Measurements from ENCODE around the gene ZNHIT3. TPM values are rescaled to one million over a fixed set of nuclear protein-coding genes. Genes with fewer than 3 reads are reported as not detected.

ZNHIT3 gene
- total RNA-seq, 4 donors from 2014 or later: 21.6 to 46.4 (median 29.1) TPM

- no peaks in the 10 kb centered on the region for H3K27me3 ChIP-seq
- TF ChIP-seq CTCF (IDR thresholded peaks at IDR 0.05) (no peak), POLR2A (IDR thresholded peaks at IDR 0.05) (no peak)
- intact Hi-C loops (cut with DNase I): no loop called here
- H3K4me1 ChIP-seq: no peaks in the 10 kb centered on the region
- DNase-seq: no peak
- H3K36me3 ChIP-seq: peaks cover 3 to 10% of the 10 kb centered on the region in 2 donors
- H3K4me3 ChIP-seq (replicated peaks in 1 of 3): no peak overlapping the region
- H3K9me3 ChIP-seq: no peaks in the 10 kb centered on the region
- no peak overlapping the region for H3K27ac ChIP-seq
- WGBS, 2 donors: 81 to 88% methylated on average over 5 of the region's 5 CpGs
Measured at GRCh38 chr17:36512641-36513040, 26.2 kb downstream of the ZNHIT3 start.

GRCh38 chr17:36514856-36515255 lies 28.4 kb downstream of the ZNHIT3 start:
- H3K4me3 ChIP-seq (replicated peaks in 1 of 3): no peak overlapping the region
- DNase-seq: no peak
- intact Hi-C loops (cut with DNase I): no loop called here
- no peak overlapping the region for H3K27ac ChIP-seq
- TF ChIP-seq CTCF (IDR thresholded peaks at IDR 0.05) (no peak), POLR2A (IDR thresholded peaks at IDR 0.05) (no peak)
- no peaks in the 10 kb centered on the region for H3K9me3 ChIP-seq
- no peaks in the 10 kb centered on the region for H3K4me1 ChIP-seq
- no peaks in the 10 kb centered on the region for H3K27me3 ChIP-seq
- H3K36me3 ChIP-seq: peaks cover 3 to 10% of the 10 kb centered on the region in 2 donors
- 100% methylated on average over 3 of the region's 3 CpGs for WGBS, 2 donors

GRCh38 chr17:36515837-36516236 lies 29.4 kb downstream of the ZNHIT3 start:
- H3K27ac ChIP-seq: no peak overlapping the region
- H3K27me3 ChIP-seq: no peaks in the 10 kb centered on the region
- 91 to 93% methylated on average over 4 of the region's 4 CpGs for WGBS, 2 donors
- no peaks in the 10 kb centered on the region for H3K9me3 ChIP-seq
- no peak for DNase-seq
- H3K36me3 ChIP-seq: peaks cover 3 to 10% of the 10 kb centered on the region in 2 donors
- intact Hi-C loops (cut with DNase I): no loop called here
- no peak for TF ChIP-seq POLR2A (IDR thresholded peaks at IDR 0.05)
- TF ChIP-seq CTCF (IDR thresholded peaks at IDR 0.05): no peak
- no peak overlapping the region for H3K4me3 ChIP-seq (replicated peaks in 1 of 3)
- H3K4me1 ChIP-seq: no peaks in the 10 kb centered on the region

GRCh38 chr17:36523113-36523512 lies 36.6 kb downstream of the ZNHIT3 start:
- TF ChIP-seq POLR2A (IDR thresholded peaks at IDR 0.05): no peak
- TF ChIP-seq CTCF (IDR thresholded peaks at IDR 0.05): no peak
- H3K27ac ChIP-seq: no peak overlapping the region
- DNase-seq: no peak
- H3K4me3 ChIP-seq (replicated peaks in 1 of 3): no peak overlapping the region
- H3K36me3 ChIP-seq: peaks cover 6 to 25% of the 10 kb centered on the region in 2 donors
- 94 to 100% methylated on average over 2 of the region's 2 CpGs for WGBS, 2 donors
- H3K4me1 ChIP-seq: no peaks in the 10 kb centered on the region
- no peaks in the 10 kb centered on the region for H3K9me3 ChIP-seq
- intact Hi-C loops (cut with DNase I): no loop called here
- no peaks in the 10 kb centered on the region for H3K27me3 ChIP-seq

- Histone ChIP-seq H3K27ac (no peak overlapping the region), H3K4me3 (replicated peaks in 1 of 3) (no peak overlapping the region), H3K9me3 (no peaks in the 10 kb centered on the region), H3K36me3 (peaks cover 6 to 25% of the 10 kb centered on the region in 2 donors), H3K27me3 (no peaks in the 10 kb centered on the region), H3K4me1 (no peaks in the 10 kb centered on the region)
- 86 to 90% methylated on average over 4 of the region's 4 CpGs for WGBS, 2 donors
- TF ChIP-seq CTCF (IDR thresholded peaks at IDR 0.05) (no peak), POLR2A (IDR thresholded peaks at IDR 0.05) (no peak)
- intact Hi-C loops (cut with DNase I): no loop called here
- DNase-seq: no peak
Measured at GRCh38 chr17:36524428-36524876, 38.0 kb downstream of the ZNHIT3 start.

Measured in thyroid gland (tissue), 4 donors.